HG03135 (cell line): ENCODE measurements around the gene KRT81.
"Not testable (repeated sequence)": the region's sequence is repeated elsewhere in the genome, so short reads cannot be mapped to it uniquely, and the experiment has no call there.

Experiments used
- ATAC-seq: cut with Tn5 transposase; IDR thresholded peaks from one replicate; pipeline ENCODE4 v1.9.1; 2021; ENCODE audit warnings: mild to moderate bottlenecking, moderate library complexity; ENCODE audit not compliant: unreplicated experiment

The KRT81 gene

DNA sequence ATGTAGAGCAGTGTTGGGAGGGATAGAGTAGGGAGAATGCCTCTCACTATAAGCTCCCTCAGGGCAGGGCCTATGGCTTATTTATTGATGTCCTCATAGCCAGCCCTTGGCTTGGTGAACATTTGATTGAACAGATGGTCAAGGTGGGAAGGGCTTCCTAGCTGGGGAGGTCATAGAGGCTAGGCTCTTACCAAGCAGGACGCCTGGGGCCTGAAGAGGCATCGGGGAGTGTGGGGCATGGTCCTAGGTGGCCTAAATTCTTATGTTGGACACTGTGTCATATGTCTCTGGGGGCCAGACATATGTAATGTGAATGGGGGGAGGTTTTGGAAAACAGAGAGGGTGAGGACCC, 34.8 kb downstream of the KRT81 start:
- ATAC-seq, result no peak

DNA sequence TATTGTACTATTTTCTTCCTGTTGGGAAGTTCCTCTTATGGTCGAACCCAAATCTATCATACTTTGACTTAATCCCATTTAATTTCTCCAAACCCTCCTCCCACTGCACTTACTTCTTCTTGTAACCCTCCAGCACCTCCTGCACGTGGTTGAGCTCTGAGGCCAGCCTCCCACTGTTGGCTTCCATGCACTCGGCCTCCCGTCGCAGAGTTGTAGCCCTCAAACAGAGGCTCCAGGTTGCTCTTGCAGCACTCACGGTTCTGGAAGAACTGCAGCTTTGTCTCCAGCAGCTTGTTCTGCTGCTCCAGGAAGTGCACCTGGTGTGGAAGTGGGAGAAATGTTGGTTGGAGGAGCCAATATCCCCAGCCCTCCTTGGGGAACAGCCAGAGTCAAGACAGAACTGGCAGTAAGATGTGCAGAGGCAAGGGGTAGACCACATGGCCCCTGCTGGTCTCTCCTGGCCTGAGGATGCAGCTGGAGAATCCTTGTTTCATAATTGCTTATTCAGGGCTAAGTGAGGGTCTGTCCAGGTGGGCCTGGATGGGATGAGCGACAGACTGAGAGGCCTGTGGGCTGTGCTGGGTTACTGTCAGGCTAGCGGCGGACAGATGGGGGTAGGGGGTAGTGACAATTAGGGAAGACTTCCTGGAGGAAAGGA, 35.3 kb downstream of the KRT81 start:
- ATAC-seq, result no peak

DNA sequence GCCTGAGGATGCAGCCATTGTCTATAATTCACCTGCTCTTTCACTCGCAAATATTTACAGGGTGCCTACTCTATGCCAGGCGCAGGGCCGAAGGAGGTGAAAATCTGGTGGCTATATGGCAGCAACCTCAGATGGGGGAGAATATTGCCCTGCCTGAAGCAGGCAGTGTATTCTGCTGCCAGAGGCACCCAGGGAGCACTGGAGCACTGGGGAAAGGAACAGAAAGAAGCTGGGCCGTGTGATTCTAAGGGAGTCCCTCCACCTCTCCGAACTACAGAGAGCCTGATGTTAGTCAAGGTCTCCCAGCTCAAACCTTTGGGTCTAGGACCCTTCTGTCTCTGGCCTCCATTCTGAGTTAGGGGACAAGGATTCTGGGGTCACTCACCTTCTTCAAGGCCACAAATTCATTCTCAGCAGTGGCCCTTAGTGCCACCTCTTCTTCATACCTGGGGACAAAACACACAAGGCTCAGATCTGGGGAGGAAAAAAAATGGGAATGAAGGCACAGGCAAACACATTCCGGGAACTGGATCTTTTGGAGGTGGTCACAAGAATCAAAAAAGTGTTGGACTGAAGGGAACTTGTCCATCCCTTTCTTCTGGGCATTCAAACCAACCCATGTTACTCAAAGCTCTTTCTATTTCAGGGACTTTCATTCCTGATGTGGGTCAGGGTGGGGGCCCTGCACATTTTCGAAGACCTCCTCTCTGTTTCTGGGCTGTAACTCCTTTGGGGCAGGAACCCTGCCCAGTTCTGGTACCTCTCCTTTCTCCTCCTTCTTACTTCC, 36.2 kb downstream of the KRT81 start:
- ATAC-seq, result no peak

DNA sequence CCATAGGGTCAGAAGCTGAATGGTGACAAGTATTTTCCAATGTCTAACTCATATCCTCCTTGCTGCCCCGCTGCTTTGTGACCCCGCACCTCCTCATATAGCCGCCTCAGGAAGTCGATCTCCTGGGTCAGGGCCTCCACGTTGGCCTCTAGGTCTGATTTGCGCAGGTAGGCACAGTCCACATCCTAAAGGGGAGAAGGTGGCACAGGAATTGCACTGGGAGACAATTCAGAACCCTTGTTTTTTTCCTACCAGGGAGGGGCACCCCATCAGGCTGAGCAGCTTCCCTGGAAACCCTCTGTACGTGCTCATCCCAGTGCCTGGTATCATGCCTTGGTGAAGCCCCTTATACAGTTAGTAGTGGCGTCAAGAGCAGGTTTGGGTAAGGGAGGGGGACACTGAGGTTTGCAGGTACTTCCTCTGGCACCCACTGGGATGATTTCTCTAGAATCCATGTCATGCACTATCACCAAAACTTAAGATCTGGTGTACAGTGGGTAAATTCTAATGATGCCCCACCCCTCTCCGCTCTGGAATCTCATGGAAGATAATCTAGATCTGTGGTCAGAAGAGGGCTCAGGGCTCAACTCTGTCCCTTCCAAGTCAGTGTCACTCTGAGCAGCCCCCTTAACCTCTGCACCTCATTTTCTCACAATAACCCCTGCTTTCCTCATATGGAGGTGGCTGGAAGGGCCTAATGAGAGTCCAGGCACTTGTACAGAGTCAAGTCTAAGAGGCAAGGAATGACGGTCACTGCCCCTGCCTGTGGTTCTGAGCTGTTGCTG, 37.0 kb downstream of the KRT81 start:
- no peak for ATAC-seq

DNA sequence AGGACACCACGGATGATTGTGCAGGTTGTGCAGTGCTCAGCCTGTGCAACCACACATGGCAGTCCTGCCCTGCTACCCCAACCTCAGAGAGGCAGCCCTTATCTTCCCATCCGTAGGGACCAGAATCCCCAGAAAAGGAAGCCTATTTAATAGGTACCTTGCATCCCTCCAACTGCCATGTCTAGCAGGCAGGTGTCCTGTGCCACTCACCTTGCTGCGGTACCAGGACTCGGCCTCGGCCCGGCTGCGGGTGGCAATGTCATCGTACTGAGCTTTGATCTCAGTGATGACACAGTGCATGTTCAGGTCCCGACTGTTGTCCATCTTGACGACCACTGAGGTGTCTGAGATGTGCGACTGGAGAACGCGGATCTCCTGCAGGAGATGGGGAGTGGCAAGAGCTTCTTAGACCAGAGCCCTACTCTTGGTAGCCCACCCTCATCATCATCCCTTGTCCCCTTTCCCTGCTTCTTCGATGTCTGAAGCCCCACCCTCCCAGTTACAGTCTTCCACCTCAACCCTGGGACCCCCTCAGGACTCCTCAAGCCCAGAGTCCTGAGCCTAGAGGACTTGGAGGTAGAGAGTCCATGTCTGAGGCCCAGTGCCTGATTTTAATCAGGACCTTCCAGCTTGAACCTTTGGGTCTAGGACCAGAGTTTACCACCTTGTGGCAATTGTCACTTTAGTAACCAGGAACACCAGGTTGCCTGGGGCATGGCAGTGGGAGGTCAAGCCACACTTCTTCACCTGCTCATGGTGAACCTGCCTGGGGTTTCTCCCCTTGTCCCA, 37.7 kb downstream of the KRT81 start:
- ATAC-seq, result no peak

DNA sequence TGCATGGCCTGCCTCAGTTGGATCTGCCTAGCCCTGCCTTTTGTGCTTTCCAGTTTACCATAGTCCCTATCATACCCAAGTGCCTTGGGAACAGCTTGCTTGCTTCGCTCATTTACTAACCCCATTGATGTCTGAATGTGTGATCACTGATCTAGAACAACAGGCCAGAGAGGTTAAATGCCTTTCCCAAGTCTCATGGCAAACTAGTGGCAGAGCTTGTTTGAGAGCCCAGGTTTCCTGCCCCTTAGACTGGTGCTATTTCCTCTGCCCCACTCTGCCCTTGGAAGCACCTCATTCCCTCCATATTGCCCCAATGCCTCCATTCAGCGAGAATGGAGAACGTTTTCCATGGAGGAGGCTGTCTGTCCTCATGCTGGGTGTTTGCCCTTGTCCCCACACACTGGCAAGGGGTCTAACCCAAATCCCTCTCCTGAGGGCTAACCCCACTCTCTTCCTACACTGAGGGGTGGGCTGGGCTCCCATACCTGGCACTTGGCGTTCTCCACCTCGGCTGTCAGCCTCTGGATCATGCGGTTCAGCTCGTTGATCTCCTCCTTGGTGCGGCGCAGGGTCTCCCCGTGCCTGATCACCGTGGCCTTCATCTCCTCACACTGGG, 38.5 kb downstream of the KRT81 start:
- ATAC-seq, result no peak

DNA sequence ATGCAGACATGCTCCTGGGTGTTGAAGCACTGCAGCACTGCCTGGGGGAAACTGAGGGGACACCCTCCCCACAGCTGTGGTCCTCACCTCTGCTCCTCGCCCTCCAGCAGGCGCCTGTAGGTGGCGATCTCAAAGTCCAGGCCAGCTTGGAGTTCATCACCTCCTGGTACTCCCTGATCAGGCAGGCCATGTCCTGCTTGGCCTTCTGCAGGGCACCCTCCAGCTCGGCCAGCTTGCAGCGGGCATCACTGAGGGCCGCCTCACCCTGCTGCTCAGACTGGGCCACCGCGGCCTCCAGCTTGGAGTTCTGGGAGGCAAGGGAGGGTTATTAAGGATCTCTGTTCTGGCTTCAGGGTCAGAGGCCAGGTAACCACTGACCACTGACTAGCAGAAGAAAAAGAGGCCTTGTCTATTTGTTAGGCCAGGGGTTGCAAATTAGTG, 39.1 kb downstream of the KRT81 start:
- ATAC-seq, result not testable (repeated sequence)

DNA sequence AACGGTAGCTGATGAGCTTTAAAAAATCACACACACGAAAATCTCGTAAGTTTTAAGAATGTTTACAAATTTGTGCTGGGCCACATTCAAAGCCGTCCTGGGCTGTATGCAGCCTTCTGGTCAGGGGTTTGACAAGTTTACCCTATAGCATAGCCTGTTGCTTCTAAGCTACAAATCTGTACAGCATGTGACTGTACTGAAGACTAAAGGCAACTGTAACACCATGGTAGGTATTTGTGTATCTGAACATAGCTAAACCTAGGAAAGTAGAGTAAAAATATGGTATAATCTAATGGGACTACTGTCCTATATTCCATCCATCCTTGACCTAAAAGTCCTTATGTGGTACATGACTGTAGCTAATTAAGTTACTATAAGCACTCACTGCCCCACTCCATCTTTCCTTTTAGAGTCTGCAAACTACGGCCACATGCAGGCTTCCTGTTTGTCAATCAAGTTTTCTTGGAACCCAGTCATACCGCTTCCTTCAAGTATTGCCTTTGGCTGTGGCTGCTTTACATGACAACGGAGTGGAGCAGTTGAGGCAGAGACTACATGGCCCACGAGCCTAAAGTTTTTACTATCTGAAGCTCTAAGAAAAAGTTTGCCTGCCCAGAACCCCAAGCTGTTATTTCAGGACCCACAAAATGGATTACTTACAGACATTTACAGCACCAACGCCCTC, 39.8 kb downstream of the KRT81 start:
- no peak for ATAC-seq

DNA sequence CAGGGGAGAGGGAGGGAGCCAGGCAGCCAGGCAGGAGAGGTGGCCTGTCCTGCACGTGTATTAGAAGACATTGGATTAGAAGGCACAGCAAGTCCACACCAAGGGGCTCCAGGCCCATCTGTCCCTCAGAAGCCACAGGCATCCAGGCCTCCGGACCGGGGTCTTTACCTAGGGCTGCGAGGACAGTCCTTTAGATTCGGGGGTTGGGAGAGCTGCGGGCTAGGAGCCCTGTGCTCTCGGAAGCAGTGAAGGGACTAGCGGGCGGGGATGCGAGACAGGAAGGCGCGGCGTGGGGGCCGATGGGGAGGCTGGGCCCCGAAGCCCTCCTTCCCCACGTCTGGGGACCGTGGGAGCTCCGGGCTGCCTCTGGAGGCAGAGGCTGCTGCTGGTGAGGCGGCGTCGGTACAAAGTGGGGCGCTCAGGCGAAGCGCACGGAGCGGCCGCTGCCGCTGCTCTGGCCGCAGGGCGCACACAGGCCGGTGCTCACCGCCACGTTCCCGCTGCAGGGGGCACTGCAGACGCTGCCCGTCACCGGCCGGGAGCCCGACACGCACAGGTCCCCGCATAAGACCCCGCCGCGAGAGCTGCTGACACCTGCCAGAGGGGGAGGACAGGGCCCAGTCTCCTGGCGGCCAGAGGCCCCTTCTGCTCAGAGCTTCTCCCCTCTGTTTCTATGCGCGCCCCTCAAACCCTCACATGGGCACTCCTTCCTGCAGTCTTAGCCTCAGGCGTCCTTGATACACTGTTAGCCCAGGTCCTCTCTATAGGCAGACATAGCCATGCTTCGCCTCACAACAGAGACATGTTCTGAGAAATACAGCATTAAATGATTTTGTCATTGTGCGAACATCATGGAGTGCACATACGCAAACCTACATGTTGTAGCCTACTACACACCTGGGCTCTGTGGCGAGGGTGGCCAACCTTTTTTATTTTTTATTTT, 41.0 kb downstream of the KRT81 start:
- ATAC-seq, result no peak

DNA sequence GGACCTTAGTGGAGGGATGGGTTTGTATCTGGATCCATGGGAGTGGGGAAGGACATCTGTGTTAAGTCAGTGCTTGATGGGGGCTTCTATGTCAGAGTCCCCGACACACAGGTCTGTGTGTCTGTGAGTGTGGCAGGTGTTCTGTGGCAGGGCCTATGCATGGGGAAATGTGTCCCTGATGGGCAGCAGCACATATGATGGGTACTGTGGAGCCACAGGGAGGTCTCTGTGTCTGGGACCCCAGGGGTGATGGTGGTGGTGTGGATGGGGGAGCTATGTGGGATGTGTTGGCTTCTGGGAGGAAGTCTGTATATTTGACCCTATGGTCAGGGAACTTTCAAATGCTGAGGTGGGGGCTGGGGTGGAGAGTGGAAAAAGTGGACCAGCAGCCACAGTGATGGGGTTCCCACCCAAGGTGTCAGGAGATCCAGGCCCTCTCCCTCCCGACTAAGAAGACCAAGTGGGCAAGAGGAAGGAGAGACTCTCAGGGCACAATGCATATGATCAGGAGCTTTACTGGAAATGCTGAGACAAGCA, 41.8 kb downstream of the KRT81 start:
- ATAC-seq, result no peak

DNA sequence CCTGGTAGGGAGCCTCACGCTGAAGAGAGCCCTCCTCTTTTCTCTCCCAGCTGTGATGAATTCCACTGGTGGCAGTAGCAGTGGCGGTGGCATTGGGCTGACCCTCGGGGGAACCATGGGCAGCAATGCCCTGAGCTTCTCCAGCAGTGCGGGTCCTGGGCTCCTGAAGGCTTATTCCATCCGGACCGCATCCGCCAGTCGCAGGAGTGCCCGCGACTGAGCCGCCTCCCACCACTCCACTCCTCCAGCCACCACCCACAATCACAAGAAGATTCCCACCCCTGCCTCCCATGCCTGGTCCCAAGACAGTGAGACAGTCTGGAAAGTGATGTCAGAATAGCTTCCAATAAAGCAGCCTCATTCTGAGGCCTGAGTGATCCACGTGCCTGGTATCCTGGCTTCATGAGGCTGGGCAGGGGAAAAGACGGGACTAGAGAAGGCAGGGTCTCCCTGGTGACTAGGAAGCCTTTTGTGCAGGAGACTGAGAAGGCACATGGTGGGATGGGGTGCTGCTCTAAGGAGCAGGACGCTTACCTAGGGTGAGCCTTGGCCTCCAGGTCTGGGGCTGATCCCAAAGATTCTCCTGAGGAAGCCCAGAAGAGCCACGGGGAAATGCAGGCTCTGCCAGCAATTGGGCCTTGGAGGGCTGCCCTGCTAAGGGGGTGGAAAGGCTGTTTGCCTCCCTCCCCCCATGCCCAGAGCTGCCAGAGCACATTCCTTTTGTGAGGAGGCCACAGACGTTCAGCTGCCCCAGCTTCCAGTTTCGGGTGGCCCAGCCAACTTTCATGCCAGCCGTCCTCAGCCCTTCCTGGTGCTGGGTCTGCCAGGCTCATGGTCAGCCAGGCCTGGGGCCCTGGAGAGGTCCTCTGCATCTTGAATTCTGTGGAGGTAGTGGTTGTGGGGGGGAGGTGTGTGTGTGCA, 42.5 kb downstream of the KRT81 start:
- no peak for ATAC-seq

DNA sequence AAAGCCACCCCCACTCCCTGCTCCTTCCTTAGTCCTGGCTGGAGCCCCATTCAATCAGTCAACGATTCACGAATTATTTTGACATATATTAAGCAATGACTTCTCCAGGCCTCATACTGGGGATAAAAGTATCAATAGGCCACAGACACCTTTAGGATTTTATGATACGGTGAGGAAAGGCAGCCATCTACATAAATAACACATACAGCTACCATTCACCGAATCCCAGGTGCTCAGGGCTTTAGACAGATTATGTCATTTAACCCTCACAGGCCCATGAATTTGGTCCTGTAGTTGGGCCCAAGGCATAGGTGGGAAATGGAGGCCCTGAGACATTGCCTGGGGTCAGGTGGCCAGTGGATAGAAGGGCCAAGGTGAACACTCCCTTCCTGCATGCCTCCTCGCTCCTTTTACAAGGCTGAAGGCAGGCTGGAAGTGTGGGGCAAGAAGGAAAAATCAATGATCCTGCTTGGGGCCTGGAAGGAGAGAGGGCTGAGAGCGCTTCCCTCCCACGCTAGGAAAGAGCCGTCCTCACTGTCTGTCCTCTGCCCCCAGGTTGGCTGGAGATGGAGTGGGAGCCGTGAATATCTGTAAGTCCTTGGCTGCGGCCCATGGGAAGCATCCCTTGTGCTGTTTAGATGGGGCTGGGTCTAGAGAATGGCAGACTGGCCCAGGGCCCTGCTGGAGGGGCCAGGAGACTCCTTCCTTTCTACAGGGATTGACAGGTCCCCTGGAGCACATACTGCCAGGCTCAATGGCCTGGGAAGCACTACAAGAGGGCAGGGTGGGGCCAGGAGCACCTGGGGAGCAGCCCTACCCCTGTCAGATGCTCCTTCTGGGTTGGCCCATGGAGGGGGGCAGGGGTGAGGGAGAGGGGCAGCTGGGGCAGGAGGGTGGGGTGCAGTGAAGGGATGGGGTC, 43.5 kb downstream of the KRT81 start:
- no peak for ATAC-seq

DNA sequence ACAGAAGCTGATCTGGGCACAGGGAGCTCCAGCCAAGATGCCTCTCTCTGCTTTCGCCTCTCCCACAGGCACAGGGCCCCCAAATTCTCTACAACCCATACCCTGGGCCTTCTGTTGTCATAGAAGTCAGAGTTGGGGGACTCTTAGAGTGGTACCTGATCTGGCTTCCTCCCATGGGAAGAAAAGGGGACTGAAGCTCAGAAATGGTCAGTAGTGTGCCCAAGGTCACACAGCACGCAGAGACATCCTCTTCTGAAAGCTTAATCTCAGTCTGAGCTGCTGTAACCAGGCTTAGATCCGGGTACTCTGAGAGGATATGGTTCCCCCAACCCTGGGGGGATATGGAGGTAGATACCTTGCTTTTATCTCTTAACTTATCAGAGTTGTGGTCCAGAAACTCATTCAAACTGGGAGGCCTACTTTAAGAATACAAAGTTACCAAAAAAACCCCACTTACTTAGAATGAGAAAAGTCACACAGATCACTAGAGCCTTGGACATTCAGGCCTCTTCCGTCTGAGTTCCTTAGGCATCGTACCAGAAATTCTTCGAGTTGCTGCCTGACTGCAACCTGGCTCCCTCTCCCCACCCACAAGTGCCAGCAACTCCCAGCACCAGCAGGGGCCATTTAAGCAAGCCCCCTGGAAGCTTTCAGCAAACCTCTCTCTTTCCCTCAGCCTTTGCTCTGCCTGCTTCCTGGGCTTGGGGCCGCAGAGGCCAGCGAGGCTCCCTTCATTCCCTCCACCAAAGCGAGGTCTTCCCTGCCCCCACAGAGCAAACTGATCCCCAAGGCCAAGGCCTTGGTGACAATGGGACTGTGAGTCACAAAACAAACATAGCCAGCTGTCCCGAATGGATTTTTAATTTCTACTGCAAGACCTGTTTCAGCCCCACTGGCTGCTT, 44.4 kb downstream of the KRT81 start:
- ATAC-seq, result no peak

DNA sequence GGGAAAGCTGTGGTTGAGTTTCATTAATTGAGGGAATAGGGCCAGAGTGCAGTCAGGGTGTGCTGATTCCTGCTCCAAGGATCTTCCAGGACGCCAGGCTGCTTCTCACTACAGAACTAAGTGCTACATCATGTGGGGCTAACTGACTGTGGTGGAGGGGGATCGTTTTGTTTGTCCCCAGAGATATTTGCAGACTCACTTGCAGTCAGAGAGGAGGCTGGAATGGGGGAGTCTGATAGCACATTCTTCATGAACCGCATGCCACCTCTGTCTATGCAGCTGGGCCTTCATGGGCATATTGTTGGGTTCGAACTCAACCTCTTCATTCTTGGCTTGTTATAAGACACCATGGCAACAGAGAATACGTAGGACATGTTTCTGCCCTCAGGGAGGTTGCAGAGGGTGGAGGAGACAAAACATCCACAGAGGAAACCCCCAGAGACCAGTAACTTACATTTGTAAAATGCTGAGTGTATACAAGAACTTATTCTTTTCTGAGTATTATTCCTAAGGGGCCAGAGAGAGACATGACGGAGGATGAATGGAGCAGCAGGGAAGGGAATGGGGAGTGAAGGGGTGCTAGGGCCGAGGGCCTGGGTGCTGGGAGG, 45.3 kb downstream of the KRT81 start:
- ATAC-seq, result no peak
